ENCODE measurements around the gene FNDC3B.

DNA sequence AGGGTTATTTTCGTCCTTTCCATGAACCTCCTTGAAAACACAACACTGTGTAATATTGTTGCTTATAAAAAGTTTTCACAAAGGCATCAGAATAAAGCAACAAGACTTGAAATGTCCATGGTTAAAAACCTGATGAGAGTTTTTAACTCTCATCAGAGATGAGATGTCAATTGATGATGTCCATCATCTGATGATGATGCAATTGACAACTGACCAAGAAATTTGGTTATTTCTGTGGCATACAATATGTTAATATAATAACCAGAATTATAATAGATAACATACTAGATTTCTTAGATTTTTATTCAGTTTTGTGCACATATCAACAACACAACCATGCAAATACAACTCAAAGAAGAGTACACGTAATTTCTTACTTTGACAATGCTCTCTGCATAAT lies 15.5 kb upstream of the FNDC3B start:
- TF ChIP-seq, protein P1, sequence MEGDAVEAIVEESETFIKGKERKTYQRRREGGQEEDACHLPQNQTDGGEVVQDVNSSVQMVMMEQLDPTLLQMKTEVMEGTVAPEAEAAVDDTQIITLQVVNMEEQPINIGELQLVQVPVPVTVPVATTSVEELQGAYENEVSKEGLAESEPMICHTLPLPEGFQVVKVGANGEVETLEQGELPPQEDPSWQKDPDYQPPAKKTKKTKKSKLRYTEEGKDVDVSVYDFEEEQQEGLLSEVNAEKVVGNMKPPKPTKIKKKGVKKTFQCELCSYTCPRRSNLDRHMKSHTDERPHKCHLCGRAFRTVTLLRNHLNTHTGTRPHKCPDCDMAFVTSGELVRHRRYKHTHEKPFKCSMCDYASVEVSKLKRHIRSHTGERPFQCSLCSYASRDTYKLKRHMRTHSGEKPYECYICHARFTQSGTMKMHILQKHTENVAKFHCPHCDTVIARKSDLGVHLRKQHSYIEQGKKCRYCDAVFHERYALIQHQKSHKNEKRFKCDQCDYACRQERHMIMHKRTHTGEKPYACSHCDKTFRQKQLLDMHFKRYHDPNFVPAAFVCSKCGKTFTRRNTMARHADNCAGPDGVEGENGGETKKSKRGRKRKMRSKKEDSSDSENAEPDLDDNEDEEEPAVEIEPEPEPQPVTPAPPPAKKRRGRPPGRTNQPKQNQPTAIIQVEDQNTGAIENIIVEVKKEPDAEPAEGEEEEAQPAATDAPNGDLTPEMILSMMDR (IDR thresholded peaks at IDR 0.05; ENCODE audit: low read length) = no peak
- TF ChIP-seq EZH2 (optimal IDR thresholded peaks at IDR 0.05; ENCODE audit: low read depth, low read length) (no peak), EZH2phosphoT487 (IDR thresholded peaks at IDR 0.05; ENCODE audit: low read length) (no peak)
